ENCODE measurements around the gene SLC2A4.

- TF ChIP-seq CTCF (IDR thresholded peaks at IDR 0.05; ENCODE audit: insufficient read depth, low read length, poor library complexity, severe bottlenecking) (no peak), EZH2phosphoT487 (conservative IDR thresholded peaks at IDR 0.05; ENCODE audit: low read length) (no peak)
These were observed 48.0 kb downstream of the SLC2A4 start for GRCh38 chr17:7329374-7329996.

Measured in SU-DHL-6 (cell line).